Glomerular endothelial cell (primary cell): ENCODE measurements around the gene SNX14. TPM values are rescaled to one million over a fixed set of nuclear protein-coding genes. Genes with fewer than 3 reads are reported as not detected.
"Not testable (repeated sequence)": the region's sequence is repeated elsewhere in the genome, so short reads cannot be mapped to it uniquely, and the experiment has no call there.

Experiments used
- DNase-seq: peaks from one replicate; pipeline ENCODE4 v3.0.0-alpha.2; 2011; ENCODE audit warnings: low read depth, low spot score; ENCODE audit errors: extremely low read depth
- total RNA-seq: library from RNA; depleted of rRNA; stranded (reverse); fragments of >200 nt; gene quantifications from 2 replicates; pipeline ENCODE4 v1.2.3, GENCODE V29; 2015

SNX14 gene, protein sequence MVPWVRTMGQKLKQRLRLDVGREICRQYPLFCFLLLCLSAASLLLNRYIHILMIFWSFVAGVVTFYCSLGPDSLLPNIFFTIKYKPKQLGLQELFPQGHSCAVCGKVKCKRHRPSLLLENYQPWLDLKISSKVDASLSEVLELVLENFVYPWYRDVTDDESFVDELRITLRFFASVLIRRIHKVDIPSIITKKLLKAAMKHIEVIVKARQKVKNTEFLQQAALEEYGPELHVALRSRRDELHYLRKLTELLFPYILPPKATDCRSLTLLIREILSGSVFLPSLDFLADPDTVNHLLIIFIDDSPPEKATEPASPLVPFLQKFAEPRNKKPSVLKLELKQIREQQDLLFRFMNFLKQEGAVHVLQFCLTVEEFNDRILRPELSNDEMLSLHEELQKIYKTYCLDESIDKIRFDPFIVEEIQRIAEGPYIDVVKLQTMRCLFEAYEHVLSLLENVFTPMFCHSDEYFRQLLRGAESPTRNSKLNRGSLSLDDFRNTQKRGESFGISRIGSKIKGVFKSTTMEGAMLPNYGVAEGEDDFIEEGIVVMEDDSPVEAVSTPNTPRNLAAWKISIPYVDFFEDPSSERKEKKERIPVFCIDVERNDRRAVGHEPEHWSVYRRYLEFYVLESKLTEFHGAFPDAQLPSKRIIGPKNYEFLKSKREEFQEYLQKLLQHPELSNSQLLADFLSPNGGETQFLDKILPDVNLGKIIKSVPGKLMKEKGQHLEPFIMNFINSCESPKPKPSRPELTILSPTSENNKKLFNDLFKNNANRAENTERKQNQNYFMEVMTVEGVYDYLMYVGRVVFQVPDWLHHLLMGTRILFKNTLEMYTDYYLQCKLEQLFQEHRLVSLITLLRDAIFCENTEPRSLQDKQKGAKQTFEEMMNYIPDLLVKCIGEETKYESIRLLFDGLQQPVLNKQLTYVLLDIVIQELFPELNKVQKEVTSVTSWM
- total RNA-seq = 67.2 and 111 TPM in 2 replicates

DNA sequence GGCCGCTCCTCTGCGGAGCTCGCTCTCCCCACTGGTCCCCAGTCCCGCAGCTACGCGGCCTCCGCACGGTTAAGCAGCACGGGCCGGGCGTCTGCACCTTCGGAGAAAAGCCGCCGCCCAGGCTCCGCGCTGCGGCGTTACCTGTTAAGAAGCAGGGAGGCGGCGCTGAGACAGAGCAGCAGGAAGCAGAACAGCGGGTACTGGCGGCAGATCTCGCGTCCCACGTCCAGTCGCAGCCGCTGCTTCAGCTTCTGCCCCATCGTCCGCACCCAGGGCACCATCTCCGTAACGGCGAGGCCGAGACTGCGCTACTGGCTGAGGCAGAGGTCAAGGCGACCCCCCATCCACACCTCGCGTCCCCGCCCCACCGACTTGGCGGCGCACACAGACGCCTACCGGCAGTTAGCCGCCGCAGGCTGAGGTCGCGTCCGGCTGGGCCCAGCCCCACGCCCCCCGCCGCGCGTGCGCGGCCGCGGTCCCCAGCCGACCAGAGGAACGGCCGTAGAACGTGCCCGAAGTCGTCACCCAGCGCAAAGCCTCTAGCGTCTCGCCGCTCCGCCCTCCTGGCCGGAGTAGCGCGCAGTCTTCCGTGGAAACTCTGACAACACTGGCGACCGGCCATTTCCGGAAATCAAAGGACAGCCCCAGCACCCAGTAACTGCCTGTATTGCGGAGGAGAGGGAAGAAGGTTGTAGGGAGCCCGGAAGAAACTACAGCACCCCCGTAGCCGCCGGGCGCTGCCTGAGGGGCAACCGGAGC, at the start of gene SNX14:
TSS of gene SNX14 (minus strand) at position 421 of the 759 bp plus-strand sequence. CDS start at position 281, 140 bp downstream.
- peak; percentile 64 for DNase-seq

DNA sequence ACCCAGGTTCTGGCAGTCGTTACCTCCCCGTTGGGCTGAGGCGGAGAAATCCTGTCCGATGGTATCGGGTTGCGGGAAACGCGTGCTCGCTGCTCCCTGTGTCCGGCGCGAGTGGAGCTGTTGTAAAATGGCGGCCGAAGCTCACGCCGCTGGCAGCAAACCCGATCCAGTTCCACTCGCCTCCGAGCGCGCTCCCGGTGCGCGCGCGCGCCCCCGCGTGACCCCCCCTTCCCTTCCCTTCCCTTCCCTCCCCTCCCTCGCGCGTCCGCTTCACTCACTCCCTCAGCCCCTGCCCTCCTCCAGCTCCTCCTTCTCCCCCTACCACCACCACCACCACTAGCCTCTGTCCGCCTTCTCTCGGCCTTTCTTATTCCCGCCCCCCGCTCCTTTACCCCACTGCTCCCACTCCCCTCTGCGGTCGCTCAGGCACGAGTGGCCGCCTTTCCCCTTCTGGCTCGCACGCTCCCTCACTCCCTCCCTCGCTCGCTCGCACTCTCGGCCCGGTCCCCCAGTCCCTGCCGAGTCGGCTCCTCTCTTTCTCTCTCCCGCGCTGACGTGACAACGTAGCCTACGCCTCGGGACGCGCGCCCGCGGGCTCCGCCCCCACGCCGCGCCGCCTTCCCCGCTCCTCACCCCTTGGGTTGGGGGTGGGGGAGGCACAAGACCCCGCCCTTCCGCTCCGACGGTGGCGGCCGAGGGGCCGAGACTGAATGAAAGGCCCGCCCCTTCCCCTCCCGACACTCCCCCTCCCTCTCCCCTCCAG, 49.3 kb upstream of the SNX14 start, which contains the start of gene SYNCRIP:
TSS of gene SYNCRIP (minus strand) at position 113 of the 763 bp plus-strand sequence. CDS start 1,447 bp downstream, outside the sequence.
- peak; percentile 55 for DNase-seq

DNA sequence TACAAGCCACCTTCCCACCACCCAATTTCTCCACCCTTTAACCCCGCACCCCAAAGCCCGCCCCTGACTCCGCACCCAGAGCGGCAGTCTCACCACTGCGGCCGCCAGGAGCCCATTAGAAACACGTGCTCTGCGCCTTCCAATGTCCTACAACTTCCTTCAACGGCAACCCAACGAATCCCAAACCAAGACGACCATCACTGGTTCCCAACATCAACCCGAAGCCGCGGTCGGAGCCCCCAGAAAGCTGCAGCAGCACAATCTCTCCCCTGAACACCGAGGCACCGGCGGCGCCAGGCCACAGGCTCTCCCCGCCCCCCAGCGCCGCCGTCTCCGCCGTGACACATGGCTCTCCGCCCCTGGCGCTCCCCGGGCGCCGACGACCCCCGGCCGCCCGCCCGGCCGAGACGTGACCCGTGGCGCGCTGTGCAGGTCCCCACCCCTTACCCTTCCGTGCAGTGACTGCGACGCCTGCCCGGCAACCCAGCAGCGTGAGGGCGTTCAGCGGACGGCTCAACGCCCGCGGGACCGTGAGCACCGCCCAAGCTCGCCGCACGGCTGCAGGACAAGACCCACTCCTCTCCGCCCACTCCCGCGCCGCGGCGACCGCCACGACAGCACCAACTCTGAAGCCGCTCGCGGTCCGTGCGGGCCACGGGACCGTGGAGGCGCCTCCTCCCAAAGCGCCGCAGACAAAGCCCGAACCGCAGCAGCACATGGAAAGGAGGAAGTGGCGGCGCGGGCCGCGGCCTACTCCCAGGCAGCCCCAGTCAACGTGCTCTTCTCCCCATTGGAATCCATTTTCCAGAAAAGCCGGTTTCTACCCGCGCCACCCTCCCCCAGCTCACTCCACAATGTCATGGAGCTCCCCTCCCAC, 48.5 kb upstream of the SNX14 start:
- no peak for DNase-seq

DNA sequence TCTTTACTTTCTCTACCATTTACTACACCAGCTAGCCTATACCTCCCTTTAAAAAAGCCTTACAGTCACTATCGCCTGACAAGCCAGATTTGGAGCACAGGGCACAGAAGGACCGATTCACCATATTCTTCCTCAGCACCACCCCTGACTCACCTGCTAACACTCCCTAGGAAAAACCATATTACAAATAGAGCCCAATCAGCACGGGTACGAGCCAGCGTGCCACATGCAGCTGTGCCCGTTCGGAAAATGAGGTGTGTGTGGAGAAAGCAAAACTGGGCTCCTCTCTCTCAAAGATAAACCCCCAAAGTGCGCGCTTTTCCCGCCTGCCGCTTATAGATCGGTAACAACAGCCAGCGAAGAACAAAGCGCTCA, 47.9 kb upstream of the SNX14 start:
- DNase-seq = no peak

DNA sequence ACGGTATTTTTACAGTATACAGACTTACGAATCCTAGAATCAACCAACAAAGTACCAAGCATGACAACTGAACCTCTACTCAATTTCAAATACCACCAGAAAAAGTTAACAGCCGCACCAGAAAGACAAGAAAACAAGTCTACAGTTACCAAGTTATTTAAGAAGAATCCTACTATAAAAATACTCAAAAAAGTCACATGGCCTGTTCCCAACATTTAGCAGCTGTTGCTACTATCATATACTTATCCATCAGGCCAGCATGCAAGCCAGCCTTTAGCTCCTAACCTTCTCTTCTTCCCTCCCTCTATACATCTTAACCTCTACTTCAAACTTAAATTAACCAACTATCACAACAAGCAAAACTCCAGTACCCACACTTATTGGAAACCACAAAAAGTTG, 47.2 kb upstream of the SNX14 start:
- no peak for DNase-seq

DNA sequence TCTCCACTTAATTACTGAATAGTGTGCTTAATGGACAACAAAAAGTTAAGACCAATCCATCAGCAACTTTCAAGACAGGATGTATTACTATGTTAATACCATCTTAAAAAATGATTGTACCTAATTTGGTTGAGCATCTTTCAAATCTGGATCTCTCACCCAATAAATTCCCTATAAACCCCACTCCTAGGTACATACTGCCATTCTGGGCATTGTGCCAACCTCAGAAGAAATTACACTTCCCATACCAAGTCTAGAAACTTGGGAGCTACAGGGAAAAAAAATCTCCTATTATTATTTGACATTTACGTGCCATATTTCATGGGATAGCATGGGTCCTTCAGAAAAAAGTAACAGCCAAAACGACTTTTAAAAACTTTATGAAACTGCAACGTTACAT, 43.9 kb upstream of the SNX14 start:
- DNase-seq = no peak

DNA sequence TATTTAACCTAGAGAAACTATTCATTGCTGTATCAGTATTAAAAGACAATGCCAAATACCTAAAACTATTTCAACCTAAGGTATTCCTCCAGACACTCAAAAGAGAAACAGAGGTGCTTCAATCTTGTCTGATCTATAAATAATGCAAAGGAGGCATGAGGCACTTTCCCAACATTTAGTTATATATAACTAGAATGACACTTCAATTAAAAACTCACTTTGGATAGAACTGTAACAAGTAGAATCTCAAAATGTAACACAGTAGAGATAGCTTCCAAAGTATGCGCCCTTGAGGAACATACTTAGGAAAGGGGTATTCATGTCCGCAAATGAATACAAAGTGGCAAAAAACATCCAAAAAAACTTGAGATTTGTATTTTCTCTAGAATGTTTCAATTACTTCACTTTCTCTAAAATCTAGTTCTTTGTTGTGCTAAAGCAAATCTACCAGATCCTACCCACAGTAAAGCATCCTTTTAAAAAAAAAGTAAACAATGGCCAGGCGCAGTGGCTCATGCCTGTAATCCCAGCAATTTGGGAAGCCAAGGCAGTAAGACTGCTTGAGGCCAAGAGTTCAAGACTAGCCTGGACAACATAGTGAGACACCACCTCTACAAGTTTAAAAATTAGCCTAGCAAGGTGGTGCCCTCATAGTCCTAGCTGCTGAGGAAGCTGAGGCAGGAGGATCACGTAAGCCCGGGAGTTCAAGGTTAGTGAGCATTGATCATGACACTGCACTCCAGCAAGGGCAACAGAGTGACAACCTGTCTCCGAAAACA, 38.7 kb upstream of the SNX14 start:
- no peak for DNase-seq

DNA sequence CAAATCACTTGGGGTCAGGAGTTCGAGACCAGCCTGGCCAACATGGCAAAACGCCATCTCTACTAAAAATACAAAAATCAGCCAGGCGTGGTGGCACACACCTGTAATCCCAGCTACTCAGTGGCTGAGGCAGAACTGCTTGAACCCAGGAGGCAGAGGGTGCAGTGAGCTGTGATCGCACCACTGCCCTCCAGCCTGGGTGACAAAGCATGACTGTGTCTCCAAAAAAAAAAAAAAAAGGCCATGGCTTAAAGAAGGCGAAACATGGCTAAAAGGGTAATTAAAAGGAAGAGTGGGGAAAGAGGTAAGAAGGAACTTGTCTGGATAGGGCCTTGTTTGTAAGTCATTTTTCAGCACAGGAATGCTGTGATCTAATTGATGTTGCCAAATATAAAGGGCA, 37.5 kb upstream of the SNX14 start:
- DNase-seq = not testable (repeated sequence)

DNA sequence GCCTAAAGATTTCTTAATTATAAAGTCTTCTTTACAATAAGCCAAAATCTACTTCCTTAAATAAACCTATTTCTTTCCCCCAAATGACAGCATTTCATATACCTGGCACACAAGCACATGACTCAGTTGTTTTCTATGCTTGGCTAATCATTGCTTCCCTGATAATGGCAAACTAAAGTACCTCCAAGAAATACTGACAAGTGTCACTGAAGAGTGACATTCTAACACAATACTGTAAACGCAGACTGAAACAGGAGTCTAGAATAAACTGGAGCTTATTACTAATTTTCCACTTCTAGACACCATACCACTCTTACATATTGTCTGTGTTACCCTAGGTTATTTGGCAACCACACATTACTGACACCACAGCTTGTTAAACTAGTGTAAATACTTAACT, 34.7 kb upstream of the SNX14 start:
- no peak for DNase-seq

DNA sequence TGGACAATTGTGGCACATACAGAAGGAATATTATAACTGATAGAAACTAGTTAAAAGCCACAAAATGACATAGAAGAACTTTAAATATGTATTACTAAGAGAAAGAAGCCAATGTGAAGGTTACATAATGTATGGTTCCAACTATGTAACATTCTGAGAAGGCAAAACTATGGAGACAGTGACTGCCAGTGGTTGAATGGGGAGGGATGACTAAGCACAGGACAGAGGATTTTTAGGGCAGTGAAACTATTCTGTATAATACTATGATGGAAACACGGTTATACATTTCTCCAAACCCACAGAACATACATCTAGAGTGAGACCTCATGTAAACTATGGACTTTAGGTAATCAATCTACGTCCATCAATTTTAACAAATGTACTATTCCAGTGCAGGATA, 26.6 kb upstream of the SNX14 start:
- no peak for DNase-seq

DNA sequence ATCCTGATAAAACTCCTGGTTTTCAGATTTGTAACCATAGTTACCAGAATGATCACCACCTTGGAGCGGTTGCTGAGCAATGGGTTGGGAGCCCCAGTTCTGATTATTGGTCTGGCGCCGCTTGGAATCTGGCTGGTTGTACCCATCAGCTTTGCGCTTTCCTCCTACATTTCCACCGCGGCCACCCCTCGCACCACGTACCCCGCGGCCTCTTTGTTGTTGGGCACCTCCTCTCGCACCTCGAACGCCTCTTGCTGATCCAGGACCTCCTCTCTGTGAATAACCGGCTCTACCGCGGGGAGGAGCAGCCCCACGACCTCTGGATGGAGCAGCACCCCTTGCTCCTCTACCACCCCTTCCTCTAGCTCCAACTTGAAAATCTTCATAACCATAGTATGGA, 21.1 kb upstream of the SNX14 start:
- DNase-seq = no peak

DNA sequence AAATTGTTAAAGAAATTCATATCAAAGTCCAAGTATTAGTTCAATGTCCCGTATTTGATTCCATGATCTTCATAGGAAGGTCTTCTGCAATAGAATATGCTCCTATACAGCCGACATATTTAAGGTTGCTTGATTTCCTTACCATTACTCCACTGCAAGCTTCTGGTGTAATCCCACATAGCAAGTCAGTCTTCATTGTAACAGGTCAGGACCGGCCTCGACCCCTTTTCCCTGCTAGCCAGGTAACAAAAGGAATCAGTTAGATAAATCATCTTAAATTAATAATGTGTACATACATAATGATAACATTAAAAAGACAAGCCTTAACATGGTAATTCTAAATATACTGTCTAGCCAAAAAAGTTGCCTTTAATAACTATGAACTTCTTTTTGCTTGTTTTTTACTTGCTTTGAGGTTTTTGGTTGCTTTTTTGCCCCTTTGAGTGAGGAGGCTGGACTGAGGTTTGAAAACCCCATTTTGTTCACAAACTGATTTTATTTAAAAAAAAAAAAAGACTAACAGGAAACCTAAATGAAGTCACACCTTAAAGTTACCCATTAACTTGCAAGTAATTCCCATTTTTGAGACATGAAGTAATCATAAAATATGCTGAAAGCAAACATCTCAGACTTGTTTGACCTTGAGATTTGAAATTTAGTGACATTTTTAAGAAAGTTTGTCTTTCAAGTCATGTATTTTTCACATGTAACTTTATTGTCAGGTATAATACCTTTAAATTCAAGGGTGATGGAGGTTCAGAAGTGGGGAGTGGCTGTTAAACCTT, 19.2 kb upstream of the SNX14 start:
- DNase-seq = no peak

DNA sequence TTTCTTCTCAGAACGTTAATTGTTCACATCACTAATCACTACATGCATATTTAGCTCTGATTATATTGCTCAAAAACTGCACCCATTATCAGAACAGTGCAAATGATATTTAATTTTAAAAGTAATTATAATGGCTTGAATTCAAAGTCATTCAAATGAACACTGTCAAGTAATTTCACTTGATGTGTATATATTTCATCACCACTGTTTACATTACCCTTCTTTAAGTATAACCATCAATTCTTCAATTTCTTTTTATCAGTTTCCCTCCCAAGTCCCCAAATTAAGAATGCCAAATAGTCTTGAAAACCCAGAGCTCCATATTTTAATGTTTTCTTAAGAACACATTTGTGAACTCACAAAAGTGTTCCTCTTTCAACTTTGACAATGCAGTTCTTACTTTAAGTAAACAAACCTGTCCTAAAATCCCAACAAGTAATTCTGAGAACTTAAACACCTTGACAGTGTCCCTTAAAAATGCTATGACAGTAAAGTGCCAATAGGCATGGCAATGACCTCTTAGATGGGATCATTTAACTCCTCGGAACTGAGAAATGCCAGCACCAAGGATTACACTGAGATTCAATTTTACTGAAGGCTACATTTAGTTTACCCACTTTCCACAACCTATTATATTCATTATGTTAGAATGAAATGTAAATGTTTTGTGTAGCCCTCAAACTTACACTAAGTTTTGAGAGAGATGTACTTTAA, 16.7 kb upstream of the SNX14 start:
- DNase-seq = no peak

DNA sequence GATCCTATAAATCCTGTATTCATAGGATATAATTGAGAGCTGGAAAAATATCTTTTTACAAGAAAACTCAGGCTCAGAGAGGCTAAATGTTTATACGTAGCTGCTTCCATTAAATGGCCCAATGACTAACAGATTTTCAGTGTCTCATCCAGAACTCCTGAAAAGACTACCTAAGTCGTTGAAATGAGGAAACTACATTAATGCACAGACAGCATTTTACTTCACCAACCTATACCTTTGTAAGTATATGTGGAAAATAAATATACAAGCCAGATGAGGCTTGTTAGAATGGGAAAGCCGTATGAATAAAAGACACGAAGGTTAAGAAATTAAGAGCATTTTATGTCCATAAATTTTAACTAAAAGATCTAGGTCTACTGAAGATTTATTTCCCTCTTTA, 8.4 kb upstream of the SNX14 start:
- DNase-seq = no peak

DNA sequence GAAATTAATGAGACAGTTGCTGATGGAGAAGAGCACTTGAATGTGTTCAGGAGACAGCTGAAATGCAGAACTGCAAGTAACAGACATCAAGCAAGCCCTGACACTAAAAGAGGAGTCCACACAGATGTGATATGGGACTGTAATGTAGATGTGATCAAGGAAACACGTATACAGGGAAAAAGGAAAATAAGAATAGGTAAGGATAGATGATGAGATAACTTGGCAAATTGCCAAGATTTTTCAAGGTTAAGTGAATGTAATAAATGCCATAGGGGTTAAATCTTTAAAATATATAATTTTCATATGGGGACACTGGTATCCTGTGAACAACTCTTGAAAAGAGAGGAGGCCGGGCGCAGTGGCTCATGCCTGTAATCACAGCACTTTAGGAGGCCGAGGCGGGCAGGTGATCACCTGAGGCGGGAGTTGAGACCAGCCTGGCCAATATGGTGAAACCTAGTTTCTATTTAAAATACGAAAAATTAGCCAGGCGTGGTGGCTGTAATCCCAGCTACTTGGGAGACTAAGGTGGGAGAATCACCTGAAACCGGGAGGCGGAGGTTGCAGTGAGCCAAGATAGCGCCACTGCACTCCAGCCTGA, 7.2 kb upstream of the SNX14 start:
- no peak for DNase-seq

DNA sequence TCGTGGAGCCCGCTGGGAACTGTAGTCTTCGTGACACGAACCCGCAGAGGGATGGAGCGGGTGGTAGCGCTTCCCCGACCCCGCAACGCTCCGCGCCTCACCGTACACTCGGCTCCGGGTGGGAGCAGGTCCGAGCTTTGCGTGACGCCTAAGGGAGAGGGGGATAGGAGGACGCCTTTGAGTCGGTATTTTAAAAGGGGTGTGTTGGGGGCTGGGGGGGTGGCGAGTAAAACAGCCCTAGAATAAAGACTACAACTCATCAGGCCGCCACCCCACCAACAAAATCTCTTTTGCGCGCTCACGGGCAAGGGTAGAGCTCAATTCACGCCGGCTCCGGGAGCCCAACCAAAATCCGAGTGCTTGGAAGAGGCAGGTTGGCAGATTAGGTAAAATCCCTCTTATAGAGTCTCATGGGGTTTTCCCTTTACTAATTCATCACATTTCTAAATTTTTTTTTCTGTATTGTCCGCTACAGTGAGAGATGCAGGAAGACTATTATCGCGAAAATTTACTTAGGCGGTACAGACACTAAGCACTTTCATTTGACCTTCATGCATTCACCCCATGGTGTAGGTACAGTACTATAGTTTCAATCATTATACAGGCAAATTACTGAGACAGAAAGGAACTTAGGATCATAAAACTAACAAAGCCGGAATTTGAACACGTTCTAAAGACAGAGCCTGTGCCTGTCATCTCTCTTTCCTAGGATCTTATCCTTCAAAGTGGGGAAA, 706 bp upstream of the SNX14 start:
- no peak for DNase-seq
